ENCODE results near the gene PPARA. TPM values are rescaled to one million over a fixed set of nuclear protein-coding genes. Genes with fewer than 3 reads are reported as not detected.

Gene PPARA
- total RNA-seq, 1 experiment from 2014 or later: 10.7 TPM

DNA sequence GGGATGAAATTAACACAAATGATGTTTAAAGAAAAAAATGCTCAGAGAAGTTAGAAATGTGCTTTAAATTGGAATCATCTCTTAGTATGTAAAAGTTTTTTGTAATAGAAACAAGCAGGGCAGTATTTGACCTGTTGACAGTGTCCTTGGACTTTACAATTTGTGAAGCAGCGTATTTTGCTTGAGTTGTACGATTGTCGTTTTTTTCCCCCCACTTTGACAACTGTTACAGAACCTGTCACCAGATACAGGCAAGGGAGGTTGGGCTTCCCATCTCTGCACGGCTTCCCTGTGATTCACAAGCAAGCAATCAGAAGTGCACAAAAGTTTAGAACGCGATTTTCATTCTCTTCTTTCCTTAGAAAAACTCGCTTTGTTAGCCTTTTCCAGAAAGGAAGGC is 8.9 kb downstream of the PPARA start:
- Histone ChIP-seq H3K9me3 (ENCODE audit: control insufficient read depth, insufficient read depth, low read depth, low read length) (no peaks in the 10 kb centered on the region), H3K4me1 (ENCODE audit: control insufficient read depth, insufficient read depth, low read length) (no peaks in the 10 kb centered on the region), H3K36me3 (ENCODE audit: control insufficient read depth, insufficient read depth, low read length) (no peaks in the 10 kb centered on the region), H3K27me3 (ENCODE audit: control insufficient read depth, insufficient read depth, low read length) (no peaks in the 10 kb centered on the region), H3K4me3 (ENCODE audit: low read depth in 2 of 2, low read length in 2 of 2) (no peak overlapping the region), H3K27ac (ENCODE audit: low read length) (no peak overlapping the region)
- in situ Hi-C loops (cut with HindIII; ENCODE audit: low pct_unique_long_range_greater_than_20kb, low sequenced_read_pairs) (no loop called here), intact Hi-C loops (cut with micrococcal nuclease; ENCODE audit: unreplicated experiment) (no loop called here)
- ATAC-seq (no peak), DNase-seq (ENCODE audit: low read depth, low spot score) (no peak)
- TF ChIP-seq SIN3A (IDR thresholded peaks at IDR 0.05; ENCODE audit: borderline replicate concordance, insufficient read depth, low read depth, low read length) (no peak), POLR2AphosphoS5 (IDR thresholded peaks at IDR 0.05; ENCODE audit: low read depth, low read length) (no peak), TCF7L2 (IDR thresholded peaks at IDR 0.05; ENCODE audit: low read depth, low read length) (no peak)
- TF ChIP-seq, protein P1, sequence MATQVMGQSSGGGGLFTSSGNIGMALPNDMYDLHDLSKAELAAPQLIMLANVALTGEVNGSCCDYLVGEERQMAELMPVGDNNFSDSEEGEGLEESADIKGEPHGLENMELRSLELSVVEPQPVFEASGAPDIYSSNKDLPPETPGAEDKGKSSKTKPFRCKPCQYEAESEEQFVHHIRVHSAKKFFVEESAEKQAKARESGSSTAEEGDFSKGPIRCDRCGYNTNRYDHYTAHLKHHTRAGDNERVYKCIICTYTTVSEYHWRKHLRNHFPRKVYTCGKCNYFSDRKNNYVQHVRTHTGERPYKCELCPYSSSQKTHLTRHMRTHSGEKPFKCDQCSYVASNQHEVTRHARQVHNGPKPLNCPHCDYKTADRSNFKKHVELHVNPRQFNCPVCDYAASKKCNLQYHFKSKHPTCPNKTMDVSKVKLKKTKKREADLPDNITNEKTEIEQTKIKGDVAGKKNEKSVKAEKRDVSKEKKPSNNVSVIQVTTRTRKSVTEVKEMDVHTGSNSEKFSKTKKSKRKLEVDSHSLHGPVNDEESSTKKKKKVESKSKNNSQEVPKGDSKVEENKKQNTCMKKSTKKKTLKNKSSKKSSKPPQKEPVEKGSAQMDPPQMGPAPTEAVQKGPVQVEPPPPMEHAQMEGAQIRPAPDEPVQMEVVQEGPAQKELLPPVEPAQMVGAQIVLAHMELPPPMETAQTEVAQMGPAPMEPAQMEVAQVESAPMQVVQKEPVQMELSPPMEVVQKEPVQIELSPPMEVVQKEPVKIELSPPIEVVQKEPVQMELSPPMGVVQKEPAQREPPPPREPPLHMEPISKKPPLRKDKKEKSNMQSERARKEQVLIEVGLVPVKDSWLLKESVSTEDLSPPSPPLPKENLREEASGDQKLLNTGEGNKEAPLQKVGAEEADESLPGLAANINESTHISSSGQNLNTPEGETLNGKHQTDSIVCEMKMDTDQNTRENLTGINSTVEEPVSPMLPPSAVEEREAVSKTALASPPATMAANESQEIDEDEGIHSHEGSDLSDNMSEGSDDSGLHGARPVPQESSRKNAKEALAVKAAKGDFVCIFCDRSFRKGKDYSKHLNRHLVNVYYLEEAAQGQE (IDR thresholded peaks at IDR 0.05; ENCODE audit: insufficient read depth in 1 of 2, low read depth in 2 of 2, low read length in 1 of 2): no peak
- TF ChIP-seq, protein P2, sequence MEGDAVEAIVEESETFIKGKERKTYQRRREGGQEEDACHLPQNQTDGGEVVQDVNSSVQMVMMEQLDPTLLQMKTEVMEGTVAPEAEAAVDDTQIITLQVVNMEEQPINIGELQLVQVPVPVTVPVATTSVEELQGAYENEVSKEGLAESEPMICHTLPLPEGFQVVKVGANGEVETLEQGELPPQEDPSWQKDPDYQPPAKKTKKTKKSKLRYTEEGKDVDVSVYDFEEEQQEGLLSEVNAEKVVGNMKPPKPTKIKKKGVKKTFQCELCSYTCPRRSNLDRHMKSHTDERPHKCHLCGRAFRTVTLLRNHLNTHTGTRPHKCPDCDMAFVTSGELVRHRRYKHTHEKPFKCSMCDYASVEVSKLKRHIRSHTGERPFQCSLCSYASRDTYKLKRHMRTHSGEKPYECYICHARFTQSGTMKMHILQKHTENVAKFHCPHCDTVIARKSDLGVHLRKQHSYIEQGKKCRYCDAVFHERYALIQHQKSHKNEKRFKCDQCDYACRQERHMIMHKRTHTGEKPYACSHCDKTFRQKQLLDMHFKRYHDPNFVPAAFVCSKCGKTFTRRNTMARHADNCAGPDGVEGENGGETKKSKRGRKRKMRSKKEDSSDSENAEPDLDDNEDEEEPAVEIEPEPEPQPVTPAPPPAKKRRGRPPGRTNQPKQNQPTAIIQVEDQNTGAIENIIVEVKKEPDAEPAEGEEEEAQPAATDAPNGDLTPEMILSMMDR (IDR thresholded peaks at IDR 0.05): no peak
- ChIA-PET CTCF (no interaction called here), POLR2A (no interaction called here)
- BruUV-seq (replicated peaks): no TSS peak

DNA sequence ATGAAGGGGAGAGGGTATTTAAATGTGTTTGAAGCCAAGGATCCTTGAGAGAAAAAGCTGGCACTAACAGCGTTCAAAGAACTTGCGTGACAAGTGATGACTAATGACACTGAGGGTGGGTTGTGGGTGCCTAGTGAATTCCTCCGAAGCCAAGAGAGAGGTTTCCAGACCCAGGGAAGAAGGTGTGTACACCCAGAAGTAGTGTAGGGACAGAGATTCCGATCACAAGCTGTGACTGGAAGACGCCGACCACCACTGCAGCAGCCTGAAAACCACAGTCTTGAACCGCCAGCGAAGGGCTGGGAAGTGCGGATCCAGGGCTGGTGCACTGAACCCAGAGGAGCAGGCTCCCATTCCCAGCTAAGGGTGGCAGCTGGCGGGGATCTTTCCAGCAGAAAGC is 9.5 kb downstream of the PPARA start:
- no peaks in the 10 kb centered on the region for H3K9me3 ChIP-seq (ENCODE audit: control insufficient read depth, insufficient read depth, low read depth, low read length)
- no peaks in the 10 kb centered on the region for H3K4me1 ChIP-seq (ENCODE audit: control insufficient read depth, insufficient read depth, low read length)
- CTCF ChIA-PET: no interaction called here
- no peak for TF ChIP-seq SIN3A (IDR thresholded peaks at IDR 0.05; ENCODE audit: borderline replicate concordance, insufficient read depth, low read depth, low read length)
- TF ChIP-seq TCF7L2 (IDR thresholded peaks at IDR 0.05; ENCODE audit: low read depth, low read length): no peak
- TF ChIP-seq POLR2AphosphoS5 (IDR thresholded peaks at IDR 0.05; ENCODE audit: low read depth, low read length): no peak
- TF ChIP-seq, protein P1 (IDR thresholded peaks at IDR 0.05; ENCODE audit: insufficient read depth in 1 of 2, low read depth in 2 of 2, low read length in 1 of 2): no peak
- TF ChIP-seq, protein P2 (IDR thresholded peaks at IDR 0.05): no peak
- no peaks in the 10 kb centered on the region for H3K36me3 ChIP-seq (ENCODE audit: control insufficient read depth, insufficient read depth, low read length)
- POLR2A ChIA-PET: no interaction called here
- ATAC-seq: no peak
- DNase-seq (ENCODE audit: low read depth, low spot score): no peak
- in situ Hi-C loops (cut with HindIII; ENCODE audit: low pct_unique_long_range_greater_than_20kb, low sequenced_read_pairs) (no loop called here), intact Hi-C loops (cut with micrococcal nuclease; ENCODE audit: unreplicated experiment) (no loop called here)
- no peak overlapping the region for H3K27ac ChIP-seq (ENCODE audit: low read length)
- no peak overlapping the region for H3K4me3 ChIP-seq (ENCODE audit: low read depth in 2 of 2, low read length in 2 of 2)
- H3K27me3 ChIP-seq (ENCODE audit: control insufficient read depth, insufficient read depth, low read length): no peaks in the 10 kb centered on the region
- no TSS peak for BruUV-seq (replicated peaks)

Measured in Panc1 (cell line).